GM13977 (cell line): Measurements from ENCODE around the gene SLC29A1.

Source experiments
- DNase-seq: peaks from one replicate; pipeline ENCODE4 v3.0.0; 2012; ENCODE audit warnings: low spot score
- in situ Hi-C: fragments of 300-500 bp; cut with MboI; formaldehyde crosslinking; loops from one replicate; pipeline ENCODE4 v1.12.0; 2022; ENCODE audit warnings: low sequenced_read_pairs, low pct_unique_long_range_greater_than_20kb, mixed read lengths, inconsistent platforms; ENCODE audit not compliant: unreplicated experiment
- TF ChIP-seq, protein P1 (sequence below): IDR thresholded peaks from 2 replicates; pipeline ENCODE4 v1.5.1; 2012; ENCODE audit warnings: mild to moderate bottlenecking, control low read depth; ENCODE audit not compliant: insufficient read depth; ENCODE audit errors: extremely low read depth, missing control alignments

The SLC29A1 gene

DNA sequence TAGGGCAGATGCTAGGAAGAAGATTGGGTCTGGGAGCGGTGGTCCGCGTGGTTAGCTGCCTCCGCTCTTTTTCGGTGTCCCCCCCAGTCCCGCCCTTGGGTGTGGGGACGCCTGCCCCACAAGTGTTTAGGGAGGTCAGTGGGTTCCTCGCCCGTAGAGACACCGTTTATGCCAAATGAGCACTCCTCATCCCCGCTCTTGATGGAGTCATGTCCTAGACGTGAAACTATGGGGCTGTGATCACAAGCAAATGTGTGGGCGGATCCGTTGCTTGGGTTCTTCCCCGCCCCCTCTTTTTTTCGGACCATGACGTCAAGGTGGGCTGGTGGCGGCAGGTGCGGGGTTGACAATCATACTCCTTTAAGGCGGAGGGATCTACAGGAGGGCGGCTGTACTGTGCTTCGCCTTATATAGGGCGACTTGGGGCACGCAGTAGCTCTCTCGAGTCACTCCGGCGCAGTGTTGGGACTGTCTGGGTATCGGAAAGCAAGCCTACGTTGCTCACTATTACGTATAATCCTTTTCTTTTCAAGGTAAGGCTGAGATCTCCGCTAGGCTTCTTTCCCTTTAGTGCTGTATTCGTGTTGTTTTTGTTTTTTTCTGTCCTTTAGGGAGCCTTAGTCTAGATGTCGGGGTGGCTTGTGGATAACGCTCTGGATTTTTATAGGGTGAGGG lies 23.4 kb downstream of the SLC29A1 start, which contains the start of gene HSP90AB1:
TSS of gene HSP90AB1 (plus strand) at position 439 of the 675 bp plus-strand sequence. CDS start 1,529 bp downstream, outside the sequence.
- in situ Hi-C loops = no loop called here
- peak; percentile 98 for DNase-seq
- TF ChIP-seq, protein P1, sequence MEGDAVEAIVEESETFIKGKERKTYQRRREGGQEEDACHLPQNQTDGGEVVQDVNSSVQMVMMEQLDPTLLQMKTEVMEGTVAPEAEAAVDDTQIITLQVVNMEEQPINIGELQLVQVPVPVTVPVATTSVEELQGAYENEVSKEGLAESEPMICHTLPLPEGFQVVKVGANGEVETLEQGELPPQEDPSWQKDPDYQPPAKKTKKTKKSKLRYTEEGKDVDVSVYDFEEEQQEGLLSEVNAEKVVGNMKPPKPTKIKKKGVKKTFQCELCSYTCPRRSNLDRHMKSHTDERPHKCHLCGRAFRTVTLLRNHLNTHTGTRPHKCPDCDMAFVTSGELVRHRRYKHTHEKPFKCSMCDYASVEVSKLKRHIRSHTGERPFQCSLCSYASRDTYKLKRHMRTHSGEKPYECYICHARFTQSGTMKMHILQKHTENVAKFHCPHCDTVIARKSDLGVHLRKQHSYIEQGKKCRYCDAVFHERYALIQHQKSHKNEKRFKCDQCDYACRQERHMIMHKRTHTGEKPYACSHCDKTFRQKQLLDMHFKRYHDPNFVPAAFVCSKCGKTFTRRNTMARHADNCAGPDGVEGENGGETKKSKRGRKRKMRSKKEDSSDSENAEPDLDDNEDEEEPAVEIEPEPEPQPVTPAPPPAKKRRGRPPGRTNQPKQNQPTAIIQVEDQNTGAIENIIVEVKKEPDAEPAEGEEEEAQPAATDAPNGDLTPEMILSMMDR = no peak

DNA sequence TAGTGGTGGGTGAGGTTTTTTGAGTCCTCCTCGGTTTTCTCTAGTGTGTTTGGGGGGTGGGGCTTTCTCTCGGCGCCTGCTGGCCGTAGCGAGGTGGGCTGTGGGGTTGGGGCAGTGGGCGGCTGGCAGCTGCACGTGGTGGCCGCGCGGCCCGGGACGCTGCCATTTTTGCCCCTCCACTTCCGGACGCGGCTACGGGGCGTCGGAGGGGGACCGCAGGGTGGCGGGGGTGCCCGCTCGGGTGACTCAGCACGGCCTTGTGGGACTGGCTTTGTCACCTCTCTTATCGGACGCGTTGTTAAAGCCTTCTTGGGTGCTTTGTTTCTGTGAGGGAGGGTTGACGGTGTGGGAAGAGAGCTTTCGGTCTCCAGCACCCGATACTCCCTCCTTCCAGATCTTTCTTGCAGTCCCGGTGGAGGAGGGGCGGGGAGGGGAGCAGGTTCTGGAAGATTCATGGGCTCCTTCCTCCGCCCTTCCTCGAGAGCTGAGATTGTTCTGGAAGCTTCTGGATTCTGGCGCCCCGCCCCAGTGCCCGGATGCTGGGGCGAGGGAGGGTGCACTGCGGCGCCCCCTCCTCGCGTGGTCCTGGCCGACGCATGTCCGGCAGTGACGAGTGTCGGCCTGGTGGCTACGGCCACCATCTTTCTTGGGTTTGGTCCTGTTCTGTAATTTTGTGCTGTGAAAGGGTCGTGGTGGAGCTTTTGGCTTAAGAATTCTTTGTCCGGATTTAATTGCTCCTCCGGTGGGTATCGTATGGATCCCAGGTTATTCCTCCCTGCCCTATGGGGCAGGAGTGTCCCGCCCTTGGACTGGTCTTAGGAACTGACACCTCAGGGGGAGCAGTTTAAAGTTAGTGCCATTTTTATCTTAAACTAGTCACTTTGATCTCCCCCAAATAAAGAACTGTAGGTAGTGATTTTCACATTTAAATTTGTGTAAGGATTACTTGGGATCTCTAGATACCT lies 24.2 kb downstream of the SLC29A1 start:
- in situ Hi-C loops = no loop called here
- TF ChIP-seq, protein P1 = no peak
- no peak for DNase-seq

DNA sequence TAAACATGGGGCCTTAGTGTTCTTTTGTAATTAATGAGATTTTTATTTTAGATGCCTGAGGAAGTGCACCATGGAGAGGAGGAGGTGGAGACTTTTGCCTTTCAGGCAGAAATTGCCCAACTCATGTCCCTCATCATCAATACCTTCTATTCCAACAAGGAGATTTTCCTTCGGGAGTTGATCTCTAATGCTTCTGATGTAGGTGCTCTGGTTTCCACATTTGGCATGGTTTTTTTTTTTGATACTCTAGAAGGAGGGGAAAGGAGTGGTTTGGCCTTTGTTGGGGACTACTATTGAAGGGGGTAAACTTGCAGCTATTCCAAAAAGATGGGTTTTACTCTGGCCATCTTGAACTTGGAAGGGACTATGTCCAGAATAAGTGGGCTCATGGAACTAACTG lies 25.2 kb downstream of the SLC29A1 start:
- TF ChIP-seq, protein P1 = no peak
- no peak for DNase-seq
- in situ Hi-C loops = no loop called here

DNA sequence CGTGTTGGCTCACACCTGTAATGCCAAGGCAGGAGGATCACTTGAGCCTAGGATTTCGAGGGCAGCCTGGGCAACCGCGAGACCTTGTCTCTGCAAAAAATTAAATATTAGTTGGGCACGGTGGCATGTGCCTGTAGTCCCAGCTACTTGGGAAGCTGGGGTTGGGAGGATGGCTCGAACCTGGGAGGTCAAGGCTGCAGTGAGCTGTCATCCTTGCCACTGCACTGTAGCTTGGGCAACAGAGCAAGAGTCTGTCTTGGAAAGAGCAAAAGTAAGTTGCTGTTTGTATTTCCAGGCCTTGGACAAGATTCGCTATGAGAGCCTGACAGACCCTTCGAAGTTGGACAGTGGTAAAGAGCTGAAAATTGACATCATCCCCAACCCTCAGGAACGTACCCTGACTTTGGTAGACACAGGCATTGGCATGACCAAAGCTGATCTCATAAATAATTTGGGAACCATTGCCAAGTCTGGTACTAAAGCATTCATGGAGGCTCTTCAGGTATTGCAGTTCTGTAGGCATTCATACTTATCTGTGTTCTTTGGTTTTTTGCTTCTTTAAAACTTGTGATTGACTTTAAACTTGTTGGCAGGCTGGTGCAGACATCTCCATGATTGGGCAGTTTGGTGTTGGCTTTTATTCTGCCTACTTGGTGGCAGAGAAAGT lies 25.8 kb downstream of the SLC29A1 start:
- DNase-seq = no peak
- TF ChIP-seq, protein P1 = no peak
- in situ Hi-C loops = no loop called here

DNA sequence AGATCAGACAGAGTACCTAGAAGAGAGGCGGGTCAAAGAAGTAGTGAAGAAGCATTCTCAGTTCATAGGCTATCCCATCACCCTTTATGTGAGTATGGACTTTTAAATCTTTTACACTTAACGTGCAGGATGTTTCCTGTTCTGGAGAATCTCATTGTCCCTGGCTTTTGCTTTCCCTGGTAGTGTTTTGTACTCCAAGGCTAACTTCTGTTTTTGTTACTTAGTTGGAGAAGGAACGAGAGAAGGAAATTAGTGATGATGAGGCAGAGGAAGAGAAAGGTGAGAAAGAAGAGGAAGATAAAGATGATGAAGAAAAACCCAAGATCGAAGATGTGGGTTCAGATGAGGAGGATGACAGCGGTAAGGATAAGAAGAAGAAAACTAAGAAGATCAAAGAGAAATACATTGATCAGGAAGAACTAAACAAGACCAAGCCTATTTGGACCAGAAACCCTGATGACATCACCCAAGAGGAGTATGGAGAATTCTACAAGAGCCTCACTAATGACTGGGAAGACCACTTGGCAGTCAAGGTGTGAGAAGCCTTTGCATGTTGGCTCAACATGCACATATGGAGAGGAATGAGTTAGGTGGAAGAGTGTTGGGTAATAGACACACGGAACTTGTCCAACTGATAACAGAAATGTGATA lies 26.8 kb downstream of the SLC29A1 start:
- DNase-seq = no peak
- in situ Hi-C loops = no loop called here
- TF ChIP-seq, protein P1 = no peak

DNA sequence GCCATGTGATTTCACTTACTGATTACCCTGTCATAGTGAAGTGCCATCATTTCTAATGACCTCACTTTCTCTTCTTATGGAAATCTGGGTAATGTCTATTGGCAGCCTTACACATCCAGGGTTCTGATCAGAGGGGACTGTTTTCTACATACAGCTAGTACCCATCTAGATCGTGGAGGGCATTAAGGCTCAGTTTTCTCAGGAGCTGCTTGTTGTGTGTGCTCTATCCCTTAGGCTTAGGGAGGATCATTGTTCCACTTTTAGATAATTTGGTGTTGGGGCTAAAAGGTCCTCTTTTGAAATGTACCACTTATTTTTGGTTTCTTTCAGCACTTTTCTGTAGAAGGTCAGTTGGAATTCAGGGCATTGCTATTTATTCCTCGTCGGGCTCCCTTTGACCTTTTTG lies 27.3 kb downstream of the SLC29A1 start:
- TF ChIP-seq, protein P1 = no peak
- DNase-seq = no peak
- in situ Hi-C loops = no loop called here
